SK-N-SH (cell line): Measurements from ENCODE around the gene ANKRD37. TPM values are rescaled to one million over a fixed set of nuclear protein-coding genes. Genes with fewer than 3 reads are reported as not detected.

ENCODE experiments used
- CTCF ChIA-PET: fragments of 300-600, 350-600 bp; formaldehyde crosslinking; extraction: SDS; loops from one replicate; lab custom pipeline; 2021; lab: Yijun Ruan, JAX
- POLR2A ChIA-PET: fragments of 350-600 bp; sonication (Branson Sonifier 250); formaldehyde crosslinking; extraction: SDS; loops from one replicate; lab custom pipeline; 2020; ENCODE audit warnings: antibody characterized with exemption, inconsistent platforms; lab: Yijun Ruan, JAX
- DNase-seq: peaks from one replicate; pipeline ENCODE4 v3.0.0; 2012
- H2AFZ ChIP-seq: fragments of 200-600 bp; sonication (generic); 2 replicates; pipeline ENCODE4 v1.8.1; 2016; ENCODE audit warnings: antibody characterized with exemption, mild to moderate bottlenecking, low read depth
- H3F3A ChIP-seq: fragments of 200-600 bp; sonication (generic); replicated peaks from 2 replicates; pipeline ENCODE3; 2016; ENCODE audit warnings: antibody characterized with exemption, mild to moderate bottlenecking; ENCODE audit not compliant: insufficient read depth
- H3K27ac ChIP-seq, 2 experiments: fragments of 200-500 bp in 1 of 2; fragments of 200-600 bp in 1 of 2; sonication (Bioruptor generic) in 1 of 2; sonication (generic), shearing (Covaris generic) in 1 of 2; 2 replicates each; pipeline versions ENCODE4 v1.5.1 to v1.6.1; 2014 to 2016; ENCODE audit warnings: low read depth in 2 of 2, inconsistent platforms in 1 of 2, low read length in 1 of 2, mild to moderate bottlenecking in 1 of 2, mixed read lengths in 1 of 2
- H3K27me3 ChIP-seq: fragments of 200-600 bp; sonication (generic), shearing (Covaris generic); 2 replicates; pipeline ENCODE4 v1.6.1; 2016; ENCODE audit warnings: mixed run types; ENCODE audit not compliant: insufficient read depth
- H3K36me3 ChIP-seq, 2 experiments: fragments of 200-500 bp in 1 of 2; fragments of 200-600 bp in 1 of 2; sonication (Bioruptor generic) in 1 of 2; sonication (generic) in 1 of 2; replicated peaks in 1 of 2; 2 replicates each; pipeline versions ENCODE3 to v1.5.1; 2014 to 2016; ENCODE audit warnings: low read length in 1 of 2, mild to moderate bottlenecking in 1 of 2; ENCODE audit not compliant: insufficient read depth in 2 of 2, control insufficient read depth in 1 of 2
- H3K4me1 ChIP-seq, 2 experiments: fragments of 200-500 bp in 1 of 2; fragments of 200-600 bp in 1 of 2; sonication (Bioruptor generic) in 1 of 2; sonication (generic), shearing (Covaris generic) in 1 of 2; 2 replicates each; pipeline versions ENCODE4 v1.5.1 to v1.6.1; 2014 to 2016; ENCODE audit warnings: low read depth in 1 of 2, low read length in 1 of 2, mixed run types in 1 of 2; ENCODE audit not compliant: insufficient read depth in 2 of 2, control insufficient read depth in 1 of 2
- H3K4me2 ChIP-seq: fragments of 200-600 bp; sonication (generic), shearing (Covaris generic); 2 replicates; pipeline ENCODE4 v1.6.1; 2017; ENCODE audit warnings: mixed run types
- H3K4me3 ChIP-seq, 2 experiments: fragments of 200-500 bp in 1 of 2; fragments of 200-600 bp in 1 of 2; sonication (Bioruptor generic) in 1 of 2; sonication (generic), shearing (Covaris generic) in 1 of 2; 2 replicates each; pipeline versions ENCODE4 v1.5.1 to v1.8.1; 2014 to 2016; ENCODE audit warnings: low read depth in 2 of 2, inconsistent platforms in 1 of 2, low read length in 1 of 2, mild to moderate bottlenecking in 1 of 2, mixed read lengths in 1 of 2, moderate library complexity in 1 of 2
- H3K79me2 ChIP-seq: fragments of 200-600 bp; sonication (generic); 2 replicates; pipeline ENCODE4 v1.8.1; 2017; ENCODE audit warnings: mild to moderate bottlenecking; ENCODE audit not compliant: insufficient read depth
- H3K9ac ChIP-seq: fragments of 200-600 bp; sonication (generic); 2 replicates; pipeline ENCODE4 v1.6.1; 2017; ENCODE audit warnings: mixed run types
- H3K9me2 ChIP-seq: fragments of 200-600 bp; sonication (generic); 2 replicates; pipeline ENCODE4 v1.6.1; 2017; ENCODE audit warnings: mixed run types
- H3K9me3 ChIP-seq: fragments of 200-600 bp; sonication (generic); 2 replicates; pipeline ENCODE4 v1.6.1; 2017; ENCODE audit warnings: mixed run types, mild to moderate bottlenecking, moderate library complexity
- H4K20me1 ChIP-seq: fragments of 200-600 bp; sonication (generic); 2 replicates; pipeline ENCODE4 v1.6.1; 2017; ENCODE audit warnings: mild to moderate bottlenecking, mixed run types; ENCODE audit not compliant: insufficient read depth
- CHD2 ChIP-seq: fragments of 150-350 bp; IDR thresholded peaks from 2 replicates; pipeline ENCODE4 v1.6.1; 2018; ENCODE audit warnings: low read length; ENCODE audit not compliant: partially characterized antibody
- ELF1 ChIP-seq: IDR thresholded peaks from 2 replicates; pipeline ENCODE4 v1.4.0; 2012
- EZH2phosphoT487 ChIP-seq: fragments of 200-600 bp; sonication (generic); IDR thresholded peaks from 2 replicates; pipeline ENCODE4 v1.6.1; 2017; ENCODE audit warnings: low read depth, mixed run types, mild to moderate bottlenecking, antibody characterized with exemption, moderate library complexity, borderline replicate concordance
- FOXJ3 ChIP-seq: sonication (generic); formaldehyde crosslinking; IDR thresholded peaks from 2 replicates; pipeline ENCODE4 v1.5.1; 2020; ENCODE audit warnings: mild to moderate bottlenecking, missing genetic modification reagents
- JUND ChIP-seq: IDR thresholded peaks from 2 replicates; pipeline ENCODE4 v1.4.0; 2012
- MEF2A ChIP-seq: IDR thresholded peaks from 2 replicates; pipeline ENCODE4 v1.4.0; 2012; ENCODE audit warnings: low read depth, borderline replicate concordance
- NFIC ChIP-seq: IDR thresholded peaks from 2 replicates; pipeline ENCODE4 v1.4.0; 2012; ENCODE audit warnings: borderline replicate concordance
- NRF1 ChIP-seq: IDR thresholded peaks from 2 replicates; pipeline ENCODE4 v1.6.1; 2012; ENCODE audit warnings: low read depth, mild to moderate bottlenecking, low read length
- RXRA ChIP-seq: IDR thresholded peaks from 2 replicates; pipeline ENCODE4 v1.4.0; 2012; ENCODE audit warnings: low read depth, mild to moderate bottlenecking, borderline replicate concordance
- SIN3A ChIP-seq: IDR thresholded peaks from 2 replicates; pipeline ENCODE4 v1.6.1; 2012; ENCODE audit warnings: low read depth, mild to moderate bottlenecking, low read length, moderate library complexity, borderline replicate concordance
- WGBS: methylation state at CpG from one replicate; pipeline ENCODE4 v1.1.6; 2017; ENCODE audit warnings: low lambda C conversion rate; 5-methylcytosine and 5-hydroxymethylcytosine counted together
- polyA plus RNA-seq, 3 experiments: library from polyadenylated mRNA; depleted of rRNA; stranded (reverse); fragments of >200 nt; gene quantifications; 2 replicates each; pipeline ENCODE4 v1.2.3, GENCODE V29; 2012
- TF ChIP-seq, protein P1 (sequence below): fragments of 150-350 bp; IDR thresholded peaks from 2 replicates; pipeline ENCODE4 v1.6.1; 2016; ENCODE audit warnings: mild to moderate bottlenecking, low read depth, low read length
- TF ChIP-seq, protein P2 (sequence below): fragments of 150-350 bp; IDR thresholded peaks from 2 replicates; pipeline ENCODE4 v1.6.1; 2017; ENCODE audit warnings: antibody characterized with exemption, low read length, low read depth, borderline replicate concordance

Gene ANKRD37
- polyA plus RNA-seq, 1 of the 3 experiments (the other 2 are of a cell fraction): 10.1 TPM

DNA sequence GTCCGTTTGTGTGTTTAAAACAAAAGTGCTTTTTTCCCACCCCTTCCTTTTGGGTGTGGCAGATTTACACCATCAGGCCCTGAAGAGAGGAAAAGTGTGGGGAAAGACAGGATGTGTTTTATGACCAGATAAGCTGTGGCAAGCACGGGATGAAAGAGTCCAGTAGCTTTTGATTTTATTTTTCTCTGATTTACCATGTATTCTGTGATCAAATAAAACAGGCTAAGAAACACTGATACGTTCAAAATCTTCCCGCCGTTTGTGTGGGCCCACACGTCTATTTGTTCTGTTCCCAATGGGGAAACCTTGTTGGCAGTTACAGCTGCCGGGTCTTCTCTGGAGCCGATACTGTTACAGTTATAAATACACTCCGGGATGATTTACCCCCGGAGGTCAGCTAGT lies 11.7 kb upstream of the ANKRD37 start:
- H3K4me2 ChIP-seq: no peak overlapping the region
- TF ChIP-seq MEF2A: no peak
- TF ChIP-seq FOXJ3 (CRISPR knock-in tag): no peak
- TF ChIP-seq RXRA: no peak
- TF ChIP-seq, protein P1, sequence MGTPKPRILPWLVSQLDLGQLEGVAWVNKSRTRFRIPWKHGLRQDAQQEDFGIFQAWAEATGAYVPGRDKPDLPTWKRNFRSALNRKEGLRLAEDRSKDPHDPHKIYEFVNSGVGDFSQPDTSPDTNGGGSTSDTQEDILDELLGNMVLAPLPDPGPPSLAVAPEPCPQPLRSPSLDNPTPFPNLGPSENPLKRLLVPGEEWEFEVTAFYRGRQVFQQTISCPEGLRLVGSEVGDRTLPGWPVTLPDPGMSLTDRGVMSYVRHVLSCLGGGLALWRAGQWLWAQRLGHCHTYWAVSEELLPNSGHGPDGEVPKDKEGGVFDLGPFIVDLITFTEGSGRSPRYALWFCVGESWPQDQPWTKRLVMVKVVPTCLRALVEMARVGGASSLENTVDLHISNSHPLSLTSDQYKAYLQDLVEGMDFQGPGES: no peak
- TF ChIP-seq CHD2: no peak
- TF ChIP-seq EZH2phosphoT487: no peak
- no peak for TF ChIP-seq JUND
- no peak for TF ChIP-seq NFIC
- no peak for TF ChIP-seq ELF1
- no peak for TF ChIP-seq SIN3A
- TF ChIP-seq, all 33 proteins: peak for 0
- CTCF ChIA-PET: no interaction called here
- no peak for DNase-seq
- Histone ChIP-seq H3K9me3 (no peaks in the 10 kb centered on the region), H3F3A (no peaks in the 10 kb centered on the region), H2AFZ (no peak overlapping the region), H4K20me1 (no peaks in the 10 kb centered on the region), H3K9me2 (no peaks in the 10 kb centered on the region), H3K79me2 (no peaks in the 10 kb centered on the region), H3K4me3 (no peak overlapping the region), H3K36me3 (peaks cover 0 to 3% of the 10 kb centered on the region in 2 experiments), H3K27me3 (no peaks in the 10 kb centered on the region), H3K27ac (no peak overlapping the region), H3K4me1 (peaks cover 3 to 7% of the 10 kb centered on the region in 2 experiments; a peak in 1 of 4 replicates), H3K9ac (no peak overlapping the region)
- 91% methylated on average over 10 of the region's 10 CpGs for WGBS
- POLR2A ChIA-PET: no interaction called here

DNA sequence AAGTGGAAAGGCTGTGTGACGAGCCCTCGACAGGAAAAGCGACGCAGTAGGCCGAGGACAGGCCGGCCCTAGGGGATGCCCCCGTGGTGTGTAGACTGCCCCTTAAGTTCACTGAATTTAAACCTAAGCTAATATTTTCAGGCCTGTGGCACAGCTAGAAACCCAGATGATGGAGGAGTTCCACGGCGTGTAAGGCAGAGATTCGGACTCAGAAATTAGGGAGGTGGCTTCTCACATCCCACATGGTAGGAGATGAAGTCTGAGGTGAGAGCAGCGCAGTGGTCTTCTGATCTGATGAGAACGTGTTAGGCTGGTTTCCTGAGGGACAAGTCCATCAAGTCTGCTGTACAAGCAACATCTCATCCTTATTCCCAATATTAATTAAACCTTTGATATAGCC lies 8.7 kb upstream of the ANKRD37 start:
- ChIA-PET POLR2A (interaction anchor here (0.6 kb wide), 1 partner anchor 42 kb away, joined by 4 read pairs; no protein-coding TSS in a partner anchor), CTCF (no interaction called here)

More for the DNA sequence above, 8.7 kb upstream of the ANKRD37 start:
- Histone ChIP-seq H3K4me3 (no peak overlapping the region), H3K79me2 (no peaks in the 10 kb centered on the region), H3K27ac (no peak overlapping the region), H4K20me1 (no peaks in the 10 kb centered on the region), H3K4me1 (peaks cover 3 to 7% of the 10 kb centered on the region in 2 experiments; a peak in 1 of 4 replicates), H3K27me3 (no peaks in the 10 kb centered on the region), H3K9me3 (no peaks in the 10 kb centered on the region), H3K9me2 (no peaks in the 10 kb centered on the region), H3K4me2 (no peak overlapping the region), H3K9ac (no peak overlapping the region), H3F3A (no peaks in the 10 kb centered on the region), H3K36me3 (no peaks in the 10 kb centered on the region), H2AFZ (no peak overlapping the region)
- no peak for DNase-seq
- TF ChIP-seq SIN3A (no peak), NRF1 (no peak)
- TF ChIP-seq, protein P2, sequence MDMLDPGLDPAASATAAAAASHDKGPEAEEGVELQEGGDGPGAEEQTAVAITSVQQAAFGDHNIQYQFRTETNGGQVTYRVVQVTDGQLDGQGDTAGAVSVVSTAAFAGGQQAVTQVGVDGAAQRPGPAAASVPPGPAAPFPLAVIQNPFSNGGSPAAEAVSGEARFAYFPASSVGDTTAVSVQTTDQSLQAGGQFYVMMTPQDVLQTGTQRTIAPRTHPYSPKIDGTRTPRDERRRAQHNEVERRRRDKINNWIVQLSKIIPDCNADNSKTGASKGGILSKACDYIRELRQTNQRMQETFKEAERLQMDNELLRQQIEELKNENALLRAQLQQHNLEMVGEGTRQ: no peak
- WGBS: 97% methylated on average over 12 of the region's 12 CpGs
